Measurements from ENCODE around the gene WWOX. TPM values are rescaled to one million over a fixed set of nuclear protein-coding genes. Genes with fewer than 3 reads are reported as not detected.

Gene WWOX
- total RNA-seq, 1 donor from 2014 or later, result 28.2 TPM

DNA sequence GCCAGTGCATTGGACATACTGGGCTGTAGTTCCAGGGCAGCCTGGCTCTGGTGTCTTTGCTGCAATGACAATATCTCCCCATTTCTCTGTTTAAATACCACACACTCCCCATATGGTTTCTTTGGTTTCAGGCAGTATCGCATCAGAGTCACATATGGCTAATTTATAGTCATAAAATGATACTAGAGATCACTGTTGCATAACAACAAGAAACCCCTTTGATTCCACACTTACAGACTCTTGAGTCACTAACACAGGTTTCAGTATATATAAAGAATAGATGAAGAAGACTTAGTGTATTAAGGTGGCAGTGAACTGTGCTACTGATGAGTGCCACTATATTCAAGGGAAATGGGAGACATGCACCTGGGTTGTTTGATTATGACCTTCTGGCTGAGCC, 281.6 kb downstream of the WWOX start:
- no peak overlapping the region for H3K27ac Mint-ChIP-seq (ENCODE audit: unreplicated experiment)
- no peaks in the 10 kb centered on the region for H3K9me3 Mint-ChIP-seq (ENCODE audit: unreplicated experiment)
- H3K4me3 Mint-ChIP-seq (ENCODE audit: unreplicated experiment), result no peak overlapping the region
- no peaks in the 10 kb centered on the region for H3K36me3 Mint-ChIP-seq (ENCODE audit: unreplicated experiment)
- TF ChIP-seq, protein P1, sequence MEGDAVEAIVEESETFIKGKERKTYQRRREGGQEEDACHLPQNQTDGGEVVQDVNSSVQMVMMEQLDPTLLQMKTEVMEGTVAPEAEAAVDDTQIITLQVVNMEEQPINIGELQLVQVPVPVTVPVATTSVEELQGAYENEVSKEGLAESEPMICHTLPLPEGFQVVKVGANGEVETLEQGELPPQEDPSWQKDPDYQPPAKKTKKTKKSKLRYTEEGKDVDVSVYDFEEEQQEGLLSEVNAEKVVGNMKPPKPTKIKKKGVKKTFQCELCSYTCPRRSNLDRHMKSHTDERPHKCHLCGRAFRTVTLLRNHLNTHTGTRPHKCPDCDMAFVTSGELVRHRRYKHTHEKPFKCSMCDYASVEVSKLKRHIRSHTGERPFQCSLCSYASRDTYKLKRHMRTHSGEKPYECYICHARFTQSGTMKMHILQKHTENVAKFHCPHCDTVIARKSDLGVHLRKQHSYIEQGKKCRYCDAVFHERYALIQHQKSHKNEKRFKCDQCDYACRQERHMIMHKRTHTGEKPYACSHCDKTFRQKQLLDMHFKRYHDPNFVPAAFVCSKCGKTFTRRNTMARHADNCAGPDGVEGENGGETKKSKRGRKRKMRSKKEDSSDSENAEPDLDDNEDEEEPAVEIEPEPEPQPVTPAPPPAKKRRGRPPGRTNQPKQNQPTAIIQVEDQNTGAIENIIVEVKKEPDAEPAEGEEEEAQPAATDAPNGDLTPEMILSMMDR (IDR thresholded peaks at IDR 0.05), result no peak
- peaks cover 8% of the 10 kb centered on the region for H3K4me1 Mint-ChIP-seq (ENCODE audit: unreplicated experiment)
- H3K27me3 Mint-ChIP-seq (ENCODE audit: unreplicated experiment), result no peaks in the 10 kb centered on the region
- DNase-seq (ENCODE audit: extremely low spot score, unreplicated experiment), result no peak

DNA sequence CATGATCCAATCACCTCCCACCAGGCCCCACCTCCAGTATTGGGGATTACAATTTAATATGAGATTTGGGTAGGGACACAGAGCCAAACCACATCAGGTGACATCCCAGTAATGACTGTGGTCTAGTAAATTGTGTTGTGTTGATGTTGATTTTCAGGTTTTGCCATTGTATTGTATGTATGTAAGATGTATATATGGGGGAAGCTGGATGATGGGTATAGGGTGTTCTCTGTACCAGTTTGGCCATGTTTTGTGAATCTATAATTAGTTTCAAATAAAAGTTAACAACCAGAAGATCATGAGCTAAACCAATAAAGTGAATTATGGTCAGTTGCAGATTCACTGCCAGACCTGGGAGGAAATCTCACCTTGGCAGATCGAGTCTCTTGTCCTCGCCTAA, 283.7 kb downstream of the WWOX start:
- Mint-ChIP-seq H3K27ac (ENCODE audit: unreplicated experiment) (no peak overlapping the region), H3K9me3 (ENCODE audit: unreplicated experiment) (no peaks in the 10 kb centered on the region), H3K36me3 (ENCODE audit: unreplicated experiment) (peaks cover 5% of the 10 kb centered on the region), H3K4me1 (ENCODE audit: unreplicated experiment) (peaks cover 8% of the 10 kb centered on the region), H3K27me3 (ENCODE audit: unreplicated experiment) (no peaks in the 10 kb centered on the region), H3K4me3 (ENCODE audit: unreplicated experiment) (no peak overlapping the region)
- no peak for DNase-seq (ENCODE audit: extremely low spot score, unreplicated experiment)
- TF ChIP-seq, protein P1 (IDR thresholded peaks at IDR 0.05), result no peak

DNA sequence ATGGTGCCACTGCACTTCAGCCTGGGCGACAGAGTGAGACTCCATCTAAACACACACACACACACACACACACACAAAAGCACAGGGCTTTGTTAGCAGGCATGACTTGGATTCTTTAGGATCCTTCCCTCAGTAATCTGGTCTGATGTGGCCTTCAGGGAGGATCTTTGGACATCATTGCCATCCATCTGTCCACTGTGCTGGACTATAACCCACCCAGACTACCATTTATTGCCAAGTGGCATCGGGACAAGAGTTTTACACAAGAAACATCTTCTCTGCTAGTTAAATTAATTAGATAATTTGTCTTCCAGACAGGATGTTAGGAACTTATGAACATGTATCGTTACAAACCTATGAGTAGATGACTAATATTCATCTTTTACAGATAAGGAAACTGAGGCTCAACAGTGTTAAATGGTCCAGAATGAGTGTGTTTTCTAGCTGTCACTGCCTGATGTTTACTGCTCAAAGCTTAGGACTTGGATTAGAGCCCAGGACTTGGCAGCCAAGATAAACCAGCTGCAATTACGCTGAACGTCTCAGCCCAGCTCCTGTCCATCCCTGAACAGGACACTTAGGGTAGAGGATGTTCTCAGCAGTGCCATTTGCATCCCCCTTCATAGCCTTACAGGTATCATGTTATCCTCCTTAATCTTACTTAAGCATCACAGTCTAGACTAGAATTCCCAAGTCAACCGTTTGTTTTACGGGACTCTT, 285.8 kb downstream of the WWOX start:
- Mint-ChIP-seq H3K4me3 (ENCODE audit: unreplicated experiment) (no peak overlapping the region), H3K9me3 (ENCODE audit: unreplicated experiment) (no peaks in the 10 kb centered on the region), H3K27ac (ENCODE audit: unreplicated experiment) (no peak overlapping the region), H3K4me1 (ENCODE audit: unreplicated experiment) (peaks cover 15% of the 10 kb centered on the region), H3K36me3 (ENCODE audit: unreplicated experiment) (peaks cover 5% of the 10 kb centered on the region), H3K27me3 (ENCODE audit: unreplicated experiment) (no peaks in the 10 kb centered on the region)
- DNase-seq (ENCODE audit: extremely low spot score, unreplicated experiment), result no peak
- TF ChIP-seq, protein P1 (IDR thresholded peaks at IDR 0.05), result no peak

- Mint-ChIP-seq H3K27ac (ENCODE audit: unreplicated experiment) (no peak overlapping the region), H3K27me3 (ENCODE audit: unreplicated experiment) (no peaks in the 10 kb centered on the region), H3K4me3 (ENCODE audit: unreplicated experiment) (no peak overlapping the region), H3K4me1 (ENCODE audit: unreplicated experiment) (peaks cover 23% of the 10 kb centered on the region), H3K9me3 (ENCODE audit: unreplicated experiment) (no peaks in the 10 kb centered on the region), H3K36me3 (ENCODE audit: unreplicated experiment) (peaks cover 5% of the 10 kb centered on the region)
- TF ChIP-seq, protein P1 (IDR thresholded peaks at IDR 0.05), result no peak
- no peak for DNase-seq (ENCODE audit: extremely low spot score, unreplicated experiment)
Observed at GRCh38 chr16:78386557-78387324, 287.3 kb downstream of the WWOX start.

DNA sequence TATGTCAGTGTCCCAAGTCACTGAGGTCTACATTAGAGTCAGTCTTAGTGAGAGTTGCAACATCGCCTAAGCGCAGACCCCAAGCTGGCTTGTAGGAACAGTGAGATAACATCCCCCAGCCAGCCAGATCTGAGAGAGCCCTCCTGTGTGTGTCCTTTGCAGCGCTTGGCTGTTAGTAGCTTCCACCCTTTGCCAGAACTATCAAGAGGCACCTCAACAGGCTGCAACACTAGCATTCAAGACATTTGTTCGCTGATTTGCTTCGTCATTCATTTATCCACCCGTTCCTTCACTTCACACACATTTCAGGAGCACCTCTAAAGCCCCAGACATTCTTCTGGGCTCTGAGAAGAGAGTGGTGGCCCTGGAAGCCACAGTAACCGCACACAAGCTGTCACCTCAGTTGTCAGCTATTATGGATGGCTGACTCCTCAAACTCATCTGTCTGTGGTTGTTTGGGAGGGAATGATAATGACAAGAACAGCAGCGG, 289.6 kb downstream of the WWOX start:
- no peak overlapping the region for H3K27ac Mint-ChIP-seq (ENCODE audit: unreplicated experiment)
- TF ChIP-seq, protein P1 (IDR thresholded peaks at IDR 0.05), result no peak
- no peak for DNase-seq (ENCODE audit: extremely low spot score, unreplicated experiment)
- peaks cover 24% of the 10 kb centered on the region for H3K4me1 Mint-ChIP-seq (ENCODE audit: unreplicated experiment)
- H3K36me3 Mint-ChIP-seq (ENCODE audit: unreplicated experiment), result peaks cover 8% of the 10 kb centered on the region
- no peak overlapping the region for H3K4me3 Mint-ChIP-seq (ENCODE audit: unreplicated experiment)
- peaks cover 5% of the 10 kb centered on the region for H3K9me3 Mint-ChIP-seq (ENCODE audit: unreplicated experiment)
- H3K27me3 Mint-ChIP-seq (ENCODE audit: unreplicated experiment), result no peaks in the 10 kb centered on the region
